NCI-H82 treated with DMSO at 0.1 percent for 48 hours (cell line): ENCODE results near the gene MSI1.
A peak's percentile ranks its signal among the peaks of the same experiment; 100 is the strongest.
"Not testable (repeated sequence)": the region's sequence is repeated elsewhere in the genome, so short reads cannot be mapped to it uniquely, and the experiment has no call there.

Experiments used
- DNase-seq: peaks from one replicate; lab custom pipeline; 2025; ENCODE audit not compliant: unreplicated experiment; lab: John Stamatoyannopoulos, UW

MSI1 gene

DNA sequence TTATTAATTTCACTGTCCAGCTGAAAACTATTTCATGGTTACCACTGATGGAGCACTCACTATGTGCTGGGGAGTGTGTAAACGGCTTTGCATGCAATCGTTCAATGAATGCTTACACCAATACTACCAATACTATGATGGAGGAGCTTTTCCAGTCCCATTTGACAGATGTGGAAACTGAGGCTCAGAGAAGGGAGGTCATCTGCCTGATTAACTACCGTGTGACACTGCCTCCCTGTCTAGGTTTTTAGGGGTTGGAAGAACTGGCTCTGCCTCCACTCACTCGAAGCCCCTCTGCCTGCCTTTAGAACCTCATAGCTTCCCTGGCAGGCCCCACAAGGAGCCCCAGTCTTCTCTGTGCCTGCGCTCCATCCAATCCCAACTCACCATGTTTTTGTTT lies 11.9 kb downstream of the MSI1 start:
- DNase-seq: no peak

DNA sequence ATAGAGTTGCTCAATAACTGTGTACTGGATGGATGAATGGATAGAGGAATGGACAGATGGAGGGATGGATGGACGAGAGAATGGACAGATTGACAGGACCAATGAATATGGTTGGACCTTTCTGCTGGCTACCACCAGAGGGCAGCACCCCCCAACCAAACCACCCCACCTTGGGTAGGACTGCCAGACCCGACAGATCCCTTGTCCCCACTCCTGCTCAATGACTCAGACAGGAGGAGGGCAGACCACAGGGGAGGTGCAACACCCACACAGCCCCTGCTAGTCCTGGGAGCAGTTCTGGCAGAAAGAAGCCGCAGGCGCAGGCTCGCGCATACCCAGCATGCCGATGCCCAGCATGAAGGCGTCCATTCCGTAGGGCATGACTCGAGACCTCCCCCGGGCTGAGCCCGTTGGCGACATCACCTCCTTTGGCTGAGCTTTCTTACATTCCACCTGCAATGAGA lies 12.4 kb downstream of the MSI1 start:
- DNase-seq: peak; percentile 55

DNA sequence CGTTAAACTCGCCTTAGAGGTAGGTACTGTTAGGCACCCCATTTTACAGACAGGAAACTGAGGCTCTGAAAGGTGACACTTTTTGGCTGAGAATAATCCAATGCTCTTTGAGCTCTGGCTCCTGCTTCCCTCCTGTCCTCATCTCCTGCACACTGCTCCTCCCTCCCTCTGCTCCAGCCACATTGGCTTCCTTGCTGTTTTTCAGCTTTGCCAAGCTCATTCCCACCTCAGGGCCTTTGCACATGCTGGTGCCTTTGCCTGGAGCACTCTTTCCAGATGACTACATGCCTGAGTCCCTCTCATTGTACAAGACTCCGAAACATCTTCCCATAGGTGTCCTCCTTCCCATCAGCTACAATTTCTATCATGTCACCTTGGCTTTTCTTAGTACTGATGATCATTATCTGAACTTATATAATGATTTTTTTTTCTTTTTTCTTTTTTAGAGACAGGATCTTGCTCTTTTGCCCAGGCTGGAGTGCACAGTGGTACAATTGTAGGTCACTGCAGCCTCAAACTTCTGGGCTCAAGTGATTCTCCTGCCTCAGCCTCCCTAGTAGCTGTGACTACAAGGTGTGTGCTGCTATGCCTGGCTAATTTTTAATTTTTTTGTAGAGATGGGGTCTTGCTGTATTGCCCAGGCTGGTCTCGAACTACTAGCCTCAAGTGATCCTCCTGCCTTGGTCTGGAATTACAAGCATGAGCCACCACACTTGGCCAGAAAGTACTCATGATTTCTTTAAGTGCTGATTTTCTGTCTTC lies 15.2 kb downstream of the MSI1 start:
- no peak for DNase-seq

DNA sequence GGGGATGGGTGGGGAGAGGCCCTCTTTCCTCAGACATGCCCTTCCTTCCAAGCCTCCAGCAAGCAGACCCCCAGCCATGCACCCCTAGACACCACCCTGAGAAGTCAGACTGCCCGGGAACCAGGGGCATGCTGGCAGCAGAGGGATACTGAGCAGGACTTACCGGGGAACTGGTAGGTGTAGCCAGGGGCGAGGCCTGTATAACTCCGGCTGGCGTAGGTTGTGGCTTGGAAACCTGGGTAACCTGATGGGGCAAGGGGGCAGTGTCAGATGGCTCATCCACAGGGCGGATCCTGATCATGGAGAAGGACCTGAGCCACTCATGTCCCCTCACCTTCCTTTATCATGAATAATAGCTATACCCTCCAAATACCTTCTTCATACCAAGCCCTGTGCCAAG lies 15.8 kb downstream of the MSI1 start:
- no peak for DNase-seq

DNA sequence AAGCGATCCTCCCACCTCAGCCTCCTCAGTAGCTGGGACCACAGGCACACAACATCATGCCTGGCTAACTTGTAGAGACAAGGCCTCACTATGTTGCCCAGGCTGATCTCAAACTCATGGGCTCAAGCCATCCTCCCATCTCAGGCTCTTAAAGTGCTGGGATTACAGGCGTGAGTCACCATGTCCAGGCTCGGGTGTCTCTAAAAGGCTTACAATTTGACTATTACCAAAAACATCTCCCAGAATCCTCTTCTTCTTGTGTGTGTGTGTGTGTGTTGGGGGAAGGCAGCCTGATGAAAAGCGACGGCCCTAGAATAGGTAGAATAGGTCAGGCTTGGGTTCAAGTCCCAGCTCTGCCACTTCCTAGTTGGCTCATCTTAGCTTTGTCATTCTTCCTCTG lies 16.8 kb downstream of the MSI1 start:
- no peak for DNase-seq

DNA sequence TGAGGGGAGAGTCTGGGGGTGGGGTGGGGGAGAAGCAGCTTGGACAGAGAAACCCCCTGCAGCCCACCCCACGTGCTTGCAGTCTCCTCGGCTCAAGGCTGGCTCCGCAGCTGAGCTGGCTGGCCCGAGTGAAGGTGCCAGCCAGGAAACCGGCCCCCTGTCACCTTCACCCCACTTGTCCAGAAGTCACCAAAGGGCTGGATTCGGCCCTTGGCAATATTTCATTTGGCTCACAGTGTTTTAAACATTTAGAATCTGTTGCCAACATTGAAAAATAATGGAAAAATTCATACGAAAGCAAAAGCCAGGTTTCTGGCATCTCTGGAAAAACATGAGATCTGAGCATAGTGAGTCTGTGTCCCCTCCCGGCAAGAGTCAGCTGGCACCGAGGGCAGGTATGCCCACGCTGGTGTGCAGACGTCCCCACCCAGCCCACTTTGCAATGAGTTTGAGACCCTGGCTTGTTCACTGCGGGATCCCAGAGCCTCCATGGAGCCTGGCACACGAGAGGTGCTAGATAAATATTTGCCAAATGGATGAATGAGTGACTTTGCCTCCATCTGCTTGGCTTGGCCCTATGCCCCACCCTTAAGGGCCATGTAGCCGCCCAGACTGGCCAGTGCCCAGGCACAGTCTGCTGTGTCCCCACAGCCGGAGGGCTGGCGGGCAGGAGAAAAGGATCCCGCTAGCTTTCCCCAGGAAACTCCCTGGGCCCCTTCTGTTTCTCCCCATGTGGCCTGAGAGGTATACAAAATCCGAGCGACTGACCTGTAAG lies 18.2 kb downstream of the MSI1 start:
- no peak for DNase-seq

DNA sequence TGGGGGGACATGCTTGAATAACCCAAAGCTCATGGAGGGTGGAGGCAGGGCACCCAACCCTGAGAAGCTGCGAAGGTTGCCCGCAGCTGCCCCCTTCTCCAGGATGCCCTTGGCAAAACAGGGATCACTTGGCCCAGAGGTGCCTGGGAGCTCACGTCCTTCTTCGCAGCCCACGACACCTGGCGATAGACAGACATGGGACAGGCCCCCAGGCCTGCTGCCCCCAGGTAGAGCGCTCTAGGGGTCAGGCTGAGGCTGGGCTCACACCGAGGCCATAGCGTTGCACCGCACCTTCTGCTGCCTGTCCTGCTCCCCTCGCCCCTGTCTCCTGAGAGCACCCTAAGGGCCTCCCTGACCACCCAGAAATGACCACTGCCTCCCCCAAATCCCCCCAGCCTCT lies 21.2 kb downstream of the MSI1 start:
- DNase-seq: no peak

DNA sequence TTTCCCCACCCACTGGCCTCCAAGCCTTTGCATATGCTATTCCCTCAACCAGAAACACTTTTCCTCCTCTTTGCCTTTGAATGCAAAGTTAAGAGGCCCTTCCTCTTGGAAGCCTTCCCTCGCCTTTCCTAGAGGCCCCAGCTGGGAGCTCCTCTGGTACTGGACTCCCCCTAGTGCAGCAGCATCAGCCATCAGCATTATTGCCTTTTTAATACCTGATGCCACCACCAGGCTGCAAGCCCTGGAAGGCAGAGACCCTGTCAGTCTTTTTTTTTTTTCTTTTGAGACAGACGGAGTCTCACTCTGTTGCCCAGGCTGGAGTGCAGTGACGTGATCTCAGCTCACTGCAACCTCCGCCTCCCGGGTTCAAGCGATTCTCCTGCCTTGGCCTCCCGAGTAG lies 22.3 kb downstream of the MSI1 start:
- no peak for DNase-seq

DNA sequence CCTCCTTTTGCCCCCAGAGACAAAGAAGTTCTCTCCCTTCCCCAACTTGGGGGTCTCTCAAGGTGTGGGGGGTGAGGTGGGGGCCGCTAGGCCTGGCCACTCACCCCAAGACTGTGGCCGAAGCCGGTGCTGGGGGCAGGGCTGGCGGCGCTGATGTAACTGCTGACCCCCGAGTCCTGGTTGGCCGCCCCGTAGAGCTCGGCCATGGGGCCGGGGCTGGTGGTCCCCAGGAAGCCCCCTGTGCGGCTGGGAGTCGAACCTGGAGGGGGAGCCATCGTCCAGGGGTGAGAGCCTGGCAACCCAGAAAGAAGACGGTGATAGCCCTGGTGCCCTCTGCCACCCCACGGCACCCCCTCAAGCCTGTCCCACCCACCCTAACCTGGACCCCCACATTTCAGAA lies 22.9 kb downstream of the MSI1 start:
- no peak for DNase-seq

DNA sequence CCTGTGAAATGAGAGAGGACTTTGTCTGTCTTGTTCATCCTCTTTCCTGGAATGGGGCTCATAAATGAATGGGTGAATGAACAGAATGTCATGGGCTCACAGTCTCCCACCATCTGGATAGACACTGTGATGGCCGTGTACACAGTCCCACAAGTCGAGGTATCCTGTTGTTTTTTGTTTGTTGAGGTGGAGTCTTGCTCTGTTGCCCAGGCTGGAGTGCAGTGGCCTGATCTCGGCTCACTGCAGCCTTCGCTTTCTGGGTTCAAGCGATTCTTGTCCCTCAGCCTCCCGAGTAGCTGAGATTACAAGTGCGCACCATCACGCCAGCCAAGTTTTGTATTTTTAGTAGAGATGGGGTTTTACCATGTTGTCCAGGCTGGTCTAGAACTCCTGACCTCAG lies 25.3 kb downstream of the MSI1 start:
- no peak for DNase-seq

DNA sequence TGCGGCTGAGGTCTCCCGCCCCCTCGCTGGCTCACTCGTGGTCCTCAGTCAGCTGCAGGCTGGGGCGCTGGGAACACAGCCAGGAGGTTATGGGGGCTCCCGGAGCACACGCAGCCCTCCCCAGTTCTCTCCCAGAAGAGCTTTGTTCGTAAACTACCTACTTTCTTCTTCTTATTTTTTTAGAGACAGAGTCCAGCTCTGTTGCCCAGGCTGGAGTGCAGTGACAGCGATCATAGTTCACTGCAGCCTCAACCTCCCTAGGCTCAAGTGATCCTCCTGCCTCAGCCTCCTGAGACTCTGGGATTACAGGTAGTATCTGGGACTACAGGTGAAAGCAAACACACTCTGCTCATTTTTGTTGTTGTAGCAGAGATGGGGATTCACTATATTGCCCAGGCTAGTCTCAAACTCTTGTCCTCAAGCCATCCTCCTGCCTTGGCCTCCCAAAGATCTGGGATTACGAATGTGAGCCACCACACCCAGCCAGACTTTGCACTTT lies 25.9 kb downstream of the MSI1 start:
- no peak for DNase-seq

DNA sequence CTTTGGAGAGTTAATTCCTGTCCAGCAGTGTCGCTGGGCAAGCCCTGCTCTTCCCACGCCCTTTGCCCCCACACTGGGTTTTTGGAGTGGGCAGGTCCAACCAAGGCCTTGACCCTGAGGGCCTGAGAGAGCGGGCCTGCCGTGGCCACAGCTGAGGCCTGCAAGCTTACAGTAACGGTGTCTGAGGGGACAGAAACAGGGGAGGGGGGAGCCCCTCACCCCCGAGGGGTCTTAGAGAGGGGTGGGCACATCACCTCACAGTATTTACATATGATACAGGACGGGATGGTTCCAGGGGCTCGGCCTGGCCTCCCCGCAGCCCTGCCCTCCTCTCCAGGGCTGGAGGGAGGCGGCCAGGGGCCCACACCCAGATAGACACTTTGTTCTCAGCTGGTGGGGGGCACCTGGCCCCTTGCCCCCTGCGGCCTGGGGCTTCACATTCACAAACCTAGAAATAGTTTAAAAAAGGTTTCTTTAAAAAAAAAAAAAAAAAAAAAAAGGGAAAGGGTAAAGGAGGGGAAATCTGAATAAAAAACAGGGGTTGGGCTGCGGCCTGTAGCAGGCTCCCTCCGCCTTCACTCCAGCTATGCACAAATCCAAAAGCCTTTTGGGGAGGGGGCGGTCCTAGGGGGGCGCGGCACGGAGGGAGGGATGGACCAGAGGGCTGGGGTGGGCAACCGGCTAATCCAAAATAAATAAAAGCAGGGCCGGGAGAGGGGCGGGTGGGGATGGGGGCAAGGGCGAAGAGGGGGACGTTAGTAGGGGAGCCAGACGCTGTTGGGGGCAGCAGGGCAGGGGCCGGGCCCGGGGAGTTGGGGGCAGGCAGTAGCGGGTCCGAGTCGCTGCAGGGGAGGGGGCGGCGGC lies 26.6 kb downstream of the MSI1 start:
- no peak for DNase-seq

DNA sequence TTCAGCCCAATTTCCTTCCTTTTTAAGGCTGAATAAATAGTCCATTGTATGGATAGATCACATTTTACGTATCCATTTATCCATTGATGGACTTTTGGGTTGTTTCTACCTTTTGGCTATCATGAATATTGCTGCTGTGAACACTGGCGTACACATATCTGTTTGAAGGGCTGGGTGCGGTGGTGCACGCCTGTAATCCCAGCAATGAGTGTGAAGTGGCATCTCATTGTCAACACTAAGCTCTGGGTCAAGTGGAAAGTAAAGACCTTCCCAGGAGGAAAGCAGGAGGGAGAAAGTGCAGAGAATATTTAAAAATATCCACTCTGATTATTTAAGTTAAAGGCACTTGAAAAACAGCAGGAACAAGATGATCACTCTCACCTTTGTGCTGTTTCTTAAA lies 29.7 kb downstream of the MSI1 start:
- DNase-seq: no peak

DNA sequence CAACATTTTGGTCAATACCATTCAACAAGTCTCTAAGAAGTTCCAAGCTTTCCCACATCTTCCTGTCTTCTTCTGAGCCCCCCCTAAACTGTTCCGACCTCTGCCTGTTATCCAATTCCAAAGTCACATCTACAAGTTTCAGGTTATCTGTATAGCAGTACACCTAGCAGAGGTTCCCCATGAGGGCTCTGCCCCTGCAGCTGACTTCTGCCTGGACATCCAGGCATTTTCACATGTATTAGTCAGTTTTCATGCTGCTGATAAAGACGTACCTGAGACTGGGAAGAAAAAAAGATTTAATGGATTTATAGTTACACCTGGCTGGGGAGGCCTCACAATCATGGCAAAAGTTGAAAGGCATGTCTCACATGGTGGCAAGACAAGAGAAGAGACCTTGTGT lies 31.2 kb downstream of the MSI1 start:
- DNase-seq: no peak

DNA sequence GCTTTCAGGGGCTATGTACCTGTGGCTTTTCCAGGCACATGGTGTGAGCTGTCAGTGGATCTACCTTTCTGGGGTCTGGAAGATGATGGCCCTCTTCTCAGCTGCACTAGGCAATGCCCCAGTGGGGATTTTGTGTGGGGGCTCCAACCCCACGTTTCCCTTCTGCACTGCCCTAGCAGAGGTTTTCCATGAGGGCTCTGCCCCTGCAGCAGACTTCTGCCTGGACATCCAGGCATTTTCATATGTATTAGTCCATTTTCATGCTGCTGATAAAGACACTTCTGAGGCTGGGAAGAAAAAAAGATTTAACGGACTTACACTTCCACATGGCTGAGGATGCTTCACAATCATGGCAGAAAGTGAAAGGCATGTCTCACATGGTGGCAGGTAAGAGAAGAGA lies 32.6 kb downstream of the MSI1 start:
- DNase-seq: not testable (repeated sequence)

DNA sequence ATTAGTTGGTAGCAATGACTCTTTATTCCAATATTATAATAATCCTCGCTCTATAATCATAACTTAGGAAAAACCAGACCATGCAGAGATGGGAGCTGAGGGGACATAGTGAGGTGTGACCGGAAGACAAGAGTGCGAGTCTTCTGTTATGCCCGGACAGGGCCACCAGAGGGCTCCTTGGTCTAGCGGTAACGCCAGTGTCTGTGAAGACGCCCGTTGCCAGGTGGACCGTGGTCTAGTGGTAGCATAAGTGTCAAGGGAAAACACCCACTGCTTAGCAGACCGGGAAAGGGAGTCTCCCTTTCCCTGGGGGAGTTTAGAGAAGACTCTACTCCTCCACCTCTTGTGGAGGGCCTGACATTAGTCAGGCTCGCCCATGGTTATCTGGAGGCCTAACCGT lies 33.5 kb downstream of the MSI1 start:
- not testable (repeated sequence) for DNase-seq

DNA sequence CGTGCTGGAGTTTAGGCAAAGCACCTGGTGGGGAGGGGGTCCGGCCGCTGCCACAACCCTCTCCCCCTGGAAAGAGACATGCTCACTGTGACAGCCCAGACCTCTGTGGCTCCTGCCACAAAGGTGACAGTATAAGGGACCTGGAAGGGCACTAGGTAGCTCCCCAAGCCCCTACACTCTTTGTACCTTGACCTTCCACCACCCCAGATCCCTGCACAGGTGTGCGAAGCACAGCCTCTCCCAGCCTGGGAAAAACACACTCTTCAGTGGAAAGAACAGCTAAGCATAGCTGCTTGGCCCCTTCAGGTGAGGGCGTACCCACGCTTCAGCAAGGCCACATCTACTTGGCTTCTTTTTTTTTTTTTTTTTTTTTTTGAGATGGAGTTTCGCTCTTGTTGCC lies 36.4 kb downstream of the MSI1 start:
- no peak for DNase-seq

DNA sequence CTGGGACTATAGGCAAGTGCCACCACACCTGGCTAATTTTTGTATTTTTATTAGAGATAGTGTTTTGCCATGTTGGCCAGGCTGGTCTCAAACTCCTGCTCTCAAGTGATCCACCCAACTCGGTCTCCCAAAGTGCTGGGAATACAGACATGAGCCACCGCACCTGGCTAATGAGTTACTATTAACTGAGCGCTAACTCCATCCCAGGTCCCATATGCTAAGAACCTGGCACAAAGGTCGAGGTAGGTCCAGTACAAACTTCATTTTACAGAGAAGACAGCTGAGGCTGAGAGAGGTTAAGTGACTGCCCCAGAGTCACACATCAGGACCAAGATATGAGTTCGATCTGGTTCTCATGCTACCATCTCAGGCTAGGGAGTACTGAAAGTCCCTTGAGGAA lies 36.9 kb downstream of the MSI1 start:
- no peak for DNase-seq

DNA sequence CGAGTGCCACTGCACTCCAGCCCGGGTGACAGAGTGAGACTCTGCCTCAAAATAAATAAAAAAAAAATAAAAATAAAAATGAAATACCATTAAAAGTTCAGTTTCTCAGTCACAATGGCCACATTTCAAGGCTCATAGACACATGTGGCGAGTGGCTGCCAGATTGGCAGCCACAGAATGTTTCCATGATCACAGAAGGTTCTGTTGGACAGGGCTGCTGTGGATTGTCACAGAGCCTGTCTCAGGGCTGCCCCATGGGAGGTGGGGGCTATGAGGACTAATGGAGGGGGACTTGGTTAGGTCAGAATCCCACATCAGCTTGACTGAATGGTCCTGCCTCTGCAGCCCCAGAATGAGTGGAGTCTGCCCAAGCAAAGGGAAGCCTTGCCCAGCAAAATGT lies 37.6 kb downstream of the MSI1 start:
- DNase-seq: no peak

DNA sequence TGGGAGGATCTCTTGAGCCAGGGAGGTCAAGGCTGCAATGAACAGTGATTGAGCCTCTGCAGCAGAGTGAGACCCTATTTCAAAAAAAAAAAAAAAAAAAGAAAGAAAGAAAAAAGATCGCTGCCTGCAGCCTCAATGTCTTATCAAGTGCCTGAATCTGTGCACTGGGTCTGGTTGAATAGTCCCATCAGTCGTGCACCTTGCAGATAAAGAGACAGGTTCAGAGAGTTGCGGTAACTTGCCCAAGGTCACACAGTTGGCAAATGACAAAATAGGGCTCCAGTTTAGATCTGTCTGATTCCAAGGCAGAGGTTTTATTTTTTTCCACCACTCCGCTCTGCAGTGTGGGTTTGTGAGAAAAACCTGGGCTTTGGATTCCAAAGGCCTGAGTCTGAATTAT lies 40.7 kb downstream of the MSI1 start:
- no peak for DNase-seq

DNA sequence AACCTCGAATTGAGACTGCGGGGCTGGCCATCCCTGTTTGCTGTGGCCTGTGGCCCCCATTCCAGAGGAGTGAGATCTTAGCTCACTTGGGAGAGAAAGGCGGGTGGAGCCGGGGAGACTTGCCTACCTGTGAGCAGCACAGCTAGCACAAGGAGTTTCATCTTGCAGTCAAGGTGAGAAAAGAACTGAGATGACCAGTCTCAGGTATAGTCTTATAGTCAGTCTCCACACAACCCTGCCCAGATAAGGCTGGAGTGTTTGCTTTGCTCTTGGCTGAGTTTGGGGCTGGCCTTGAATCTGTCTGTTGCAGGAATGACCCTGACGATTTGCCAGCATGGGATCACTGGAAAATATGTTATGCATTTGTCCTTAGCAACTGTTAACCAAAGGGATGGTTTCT lies 41.4 kb downstream of the MSI1 start, which contains the start of gene PLA2G1B:
Gene PLA2G1B, minus strand, starts transcription at position 187 of the 400 bp plus-strand sequence. Its CDS starts 26 bp downstream, at position 161.
- no peak for DNase-seq
